GM18909 (cell line): ENCODE measurements around the gene ANKRD65.
"Not testable (repeated sequence)": the region's sequence is repeated elsewhere in the genome, so short reads cannot be mapped to it uniquely, and the experiment has no call there.

Experiments
- ATAC-seq: cut with Tn5 transposase; IDR thresholded peaks from one replicate; pipeline ENCODE4 v1.9.1; 2021; ENCODE audit warnings: mild to moderate bottlenecking; ENCODE audit not compliant: unreplicated experiment, poor library complexity

ANKRD65 gene

GRCh38 chr1:1431845-1432273 lies 10.8 kb upstream of the ANKRD65 start:
- no peak for ATAC-seq

- no peak for ATAC-seq
Observed at GRCh38 chr1:1430992-1431844, 10.1 kb upstream of the ANKRD65 start.

GRCh38 chr1:1430114-1430982 lies 9.3 kb upstream of the ANKRD65 start:
- ATAC-seq: no peak

- ATAC-seq: no peak
Observed at GRCh38 chr1:1429671-1430073, 8.6 kb upstream of the ANKRD65 start.

- not testable (repeated sequence) for ATAC-seq
Observed at GRCh38 chr1:1428967-1429366, 7.9 kb upstream of the ANKRD65 start.

- ATAC-seq: no peak
Observed at GRCh38 chr1:1428174-1428573, 7.1 kb upstream of the ANKRD65 start.

- no peak for ATAC-seq
Observed at GRCh38 chr1:1427820-1428148, 6.7 kb upstream of the ANKRD65 start.

- ATAC-seq: no peak
Observed at GRCh38 chr1:1427106-1427819, 6.2 kb upstream of the ANKRD65 start.

- no peak for ATAC-seq
Observed at GRCh38 chr1:1426496-1427105, 5.5 kb upstream of the ANKRD65 start.

- ATAC-seq: no peak
Observed at GRCh38 chr1:1425753-1426495, 4.8 kb upstream of the ANKRD65 start.

GRCh38 chr1:1425426-1425752 lies 4.3 kb upstream of the ANKRD65 start:
- no peak for ATAC-seq

GRCh38 chr1:1424707-1425106 lies 3.6 kb upstream of the ANKRD65 start:
- no peak for ATAC-seq

- ATAC-seq: no peak
Observed at GRCh38 chr1:1423245-1423597, 2.1 kb upstream of the ANKRD65 start.

- ATAC-seq: no peak
Observed at GRCh38 chr1:1422465-1423244, 1.6 kb upstream of the ANKRD65 start.

- ATAC-seq: no peak
Observed at GRCh38 chr1:1421907-1422464, 910 bp upstream of the ANKRD65 start.

GRCh38 chr1:1420654-1421141 lies 378 bp downstream of the ANKRD65 start:
- no peak for ATAC-seq

GRCh38 chr1:1419813-1420653 lies 1.0 kb downstream of the ANKRD65 start:
- ATAC-seq: no peak

- no peak for ATAC-seq
Observed at GRCh38 chr1:1419363-1419812, 1.7 kb downstream of the ANKRD65 start.
